SK-N-SH (cell line): Measurements from ENCODE around the gene TNRC6C. TPM values are rescaled to one million over a fixed set of nuclear protein-coding genes. Genes with fewer than 3 reads are reported as not detected.

Source experiments
- CTCF ChIA-PET: fragments of 300-600, 350-600 bp; formaldehyde crosslinking; extraction: SDS; loops from one replicate; lab custom pipeline; 2021; lab: Yijun Ruan, JAX
- POLR2A ChIA-PET: fragments of 350-600 bp; sonication (Branson Sonifier 250); formaldehyde crosslinking; extraction: SDS; loops from one replicate; lab custom pipeline; 2020; ENCODE audit warnings: antibody characterized with exemption, inconsistent platforms; lab: Yijun Ruan, JAX
- DNase-seq: peaks from one replicate; pipeline ENCODE4 v3.0.0; 2012
- H2AFZ ChIP-seq: fragments of 200-600 bp; sonication (generic); 2 replicates; pipeline ENCODE4 v1.8.1; 2016; ENCODE audit warnings: antibody characterized with exemption, mild to moderate bottlenecking, low read depth
- H3F3A ChIP-seq: fragments of 200-600 bp; sonication (generic); replicated peaks from 2 replicates; pipeline ENCODE3; 2016; ENCODE audit warnings: antibody characterized with exemption, mild to moderate bottlenecking; ENCODE audit not compliant: insufficient read depth
- H3K27ac ChIP-seq, 2 experiments: fragments of 200-500 bp in 1 of 2; fragments of 200-600 bp in 1 of 2; sonication (Bioruptor generic) in 1 of 2; sonication (generic), shearing (Covaris generic) in 1 of 2; 2 replicates each; pipeline versions ENCODE4 v1.5.1 to v1.6.1; 2014 to 2016; ENCODE audit warnings: low read depth in 2 of 2, inconsistent platforms in 1 of 2, low read length in 1 of 2, mild to moderate bottlenecking in 1 of 2, mixed read lengths in 1 of 2
- H3K27me3 ChIP-seq: fragments of 200-600 bp; sonication (generic), shearing (Covaris generic); 2 replicates; pipeline ENCODE4 v1.6.1; 2016; ENCODE audit warnings: mixed run types; ENCODE audit not compliant: insufficient read depth
- H3K36me3 ChIP-seq, 2 experiments: fragments of 200-500 bp in 1 of 2; fragments of 200-600 bp in 1 of 2; sonication (Bioruptor generic) in 1 of 2; sonication (generic) in 1 of 2; replicated peaks in 1 of 2; 2 replicates each; pipeline versions ENCODE3 to v1.5.1; 2014 to 2016; ENCODE audit warnings: low read length in 1 of 2, mild to moderate bottlenecking in 1 of 2; ENCODE audit not compliant: insufficient read depth in 2 of 2, control insufficient read depth in 1 of 2
- H3K4me1 ChIP-seq, 2 experiments: fragments of 200-500 bp in 1 of 2; fragments of 200-600 bp in 1 of 2; sonication (Bioruptor generic) in 1 of 2; sonication (generic), shearing (Covaris generic) in 1 of 2; 2 replicates each; pipeline versions ENCODE4 v1.5.1 to v1.6.1; 2014 to 2016; ENCODE audit warnings: low read depth in 1 of 2, low read length in 1 of 2, mixed run types in 1 of 2; ENCODE audit not compliant: insufficient read depth in 2 of 2, control insufficient read depth in 1 of 2
- H3K4me2 ChIP-seq: fragments of 200-600 bp; sonication (generic), shearing (Covaris generic); 2 replicates; pipeline ENCODE4 v1.6.1; 2017; ENCODE audit warnings: mixed run types
- H3K4me3 ChIP-seq, 2 experiments: fragments of 200-500 bp in 1 of 2; fragments of 200-600 bp in 1 of 2; sonication (Bioruptor generic) in 1 of 2; sonication (generic), shearing (Covaris generic) in 1 of 2; 2 replicates each; pipeline versions ENCODE4 v1.5.1 to v1.8.1; 2014 to 2016; ENCODE audit warnings: low read depth in 2 of 2, inconsistent platforms in 1 of 2, low read length in 1 of 2, mild to moderate bottlenecking in 1 of 2, mixed read lengths in 1 of 2, moderate library complexity in 1 of 2
- H3K79me2 ChIP-seq: fragments of 200-600 bp; sonication (generic); 2 replicates; pipeline ENCODE4 v1.8.1; 2017; ENCODE audit warnings: mild to moderate bottlenecking; ENCODE audit not compliant: insufficient read depth
- H3K9ac ChIP-seq: fragments of 200-600 bp; sonication (generic); 2 replicates; pipeline ENCODE4 v1.6.1; 2017; ENCODE audit warnings: mixed run types
- H3K9me2 ChIP-seq: fragments of 200-600 bp; sonication (generic); 2 replicates; pipeline ENCODE4 v1.6.1; 2017; ENCODE audit warnings: mixed run types
- H3K9me3 ChIP-seq: fragments of 200-600 bp; sonication (generic); 2 replicates; pipeline ENCODE4 v1.6.1; 2017; ENCODE audit warnings: mixed run types, mild to moderate bottlenecking, moderate library complexity
- H4K20me1 ChIP-seq: fragments of 200-600 bp; sonication (generic); 2 replicates; pipeline ENCODE4 v1.6.1; 2017; ENCODE audit warnings: mild to moderate bottlenecking, mixed run types; ENCODE audit not compliant: insufficient read depth
- ELF1 ChIP-seq: IDR thresholded peaks from 2 replicates; pipeline ENCODE4 v1.4.0; 2012
- FOXJ3 ChIP-seq: sonication (generic); formaldehyde crosslinking; IDR thresholded peaks from 2 replicates; pipeline ENCODE4 v1.5.1; 2020; ENCODE audit warnings: mild to moderate bottlenecking, missing genetic modification reagents
- GABPA ChIP-seq: IDR thresholded peaks from 2 replicates; pipeline ENCODE4 v1.4.0; 2012; ENCODE audit warnings: low read depth, mild to moderate bottlenecking
- GATA2 ChIP-seq: sonication (generic); formaldehyde crosslinking; IDR thresholded peaks from 2 replicates; pipeline ENCODE4 v1.5.0; 2020; ENCODE audit warnings: mild to moderate bottlenecking, missing genetic modification reagents
- JUND ChIP-seq: IDR thresholded peaks from 2 replicates; pipeline ENCODE4 v1.4.0; 2012
- NFIC ChIP-seq: IDR thresholded peaks from 2 replicates; pipeline ENCODE4 v1.4.0; 2012; ENCODE audit warnings: borderline replicate concordance
- NRF1 ChIP-seq: IDR thresholded peaks from 2 replicates; pipeline ENCODE4 v1.6.1; 2012; ENCODE audit warnings: low read depth, mild to moderate bottlenecking, low read length
- POLR2AphosphoS5 ChIP-seq: IDR thresholded peaks from 2 replicates; pipeline ENCODE4 v1.6.1; 2012; ENCODE audit warnings: low read depth, low read length
- RAD21 ChIP-seq: IDR thresholded peaks from 2 replicates; pipeline ENCODE4 v1.6.1; 2012; ENCODE audit warnings: mild to moderate bottlenecking, low read length
- RCOR1 ChIP-seq: fragments of 150-350 bp; IDR thresholded peaks from 2 replicates; pipeline ENCODE4 v1.6.1; 2017; ENCODE audit warnings: antibody characterized with exemption, low read length
- RFX5 ChIP-seq: IDR thresholded peaks from 2 replicates; pipeline ENCODE4 v1.6.1; 2012; ENCODE audit warnings: mild to moderate bottlenecking, improper control_type of control experiment, low read length
- RXRA ChIP-seq: IDR thresholded peaks from 2 replicates; pipeline ENCODE4 v1.4.0; 2012; ENCODE audit warnings: low read depth, mild to moderate bottlenecking, borderline replicate concordance
- SMC3 ChIP-seq: IDR thresholded peaks from 2 replicates; pipeline ENCODE4 v1.6.1; 2012; ENCODE audit warnings: low read depth, low read length, improper control_type of control experiment
- TCF12 ChIP-seq: IDR thresholded peaks from 2 replicates; pipeline ENCODE4 v1.4.0; 2012
- TEAD4 ChIP-seq: IDR thresholded peaks from 2 replicates; pipeline ENCODE4 v1.4.0; 2012; ENCODE audit warnings: mild to moderate bottlenecking, borderline replicate concordance; ENCODE audit not compliant: insufficient read depth
- WGBS: methylation state at CpG from one replicate; pipeline ENCODE4 v1.1.6; 2017; ENCODE audit warnings: low lambda C conversion rate; 5-methylcytosine and 5-hydroxymethylcytosine counted together
- polyA plus RNA-seq, 3 experiments: library from polyadenylated mRNA; depleted of rRNA; stranded (reverse); fragments of >200 nt; gene quantifications; 2 replicates each; pipeline ENCODE4 v1.2.3, GENCODE V29; 2012
- TF ChIP-seq, protein P1 (sequence below): fragments of 200-600 bp; sonication (generic); IDR thresholded peaks from 2 replicates; pipeline ENCODE4 v1.6.1; 2017; ENCODE audit warnings: antibody characterized with exemption, mild to moderate bottlenecking, moderate library complexity
- TF ChIP-seq, protein P2 (sequence below): fragments of 150-350 bp; IDR thresholded peaks from 2 replicates; pipeline ENCODE4 v1.6.1; 2017; ENCODE audit warnings: antibody characterized with exemption, low read length, low read depth, borderline replicate concordance
- TF ChIP-seq, protein P3 (sequence below): fragments of 150-350 bp; IDR thresholded peaks from 2 replicates; pipeline ENCODE4 v1.6.1; 2016; ENCODE audit warnings: mild to moderate bottlenecking, low read depth, low read length
- TF ChIP-seq, protein P4 (sequence below): IDR thresholded peaks from 2 replicates; pipeline ENCODE4 v1.4.0; 2012; ENCODE audit warnings: low read depth, borderline replicate concordance
- TF ChIP-seq, protein P5 (sequence below): IDR thresholded peaks from 2 replicates; pipeline ENCODE4; 2012

The TNRC6C gene
- polyA plus RNA-seq, 1 of the 3 experiments (the other 2 are of a cell fraction): 2.2 TPM

DNA sequence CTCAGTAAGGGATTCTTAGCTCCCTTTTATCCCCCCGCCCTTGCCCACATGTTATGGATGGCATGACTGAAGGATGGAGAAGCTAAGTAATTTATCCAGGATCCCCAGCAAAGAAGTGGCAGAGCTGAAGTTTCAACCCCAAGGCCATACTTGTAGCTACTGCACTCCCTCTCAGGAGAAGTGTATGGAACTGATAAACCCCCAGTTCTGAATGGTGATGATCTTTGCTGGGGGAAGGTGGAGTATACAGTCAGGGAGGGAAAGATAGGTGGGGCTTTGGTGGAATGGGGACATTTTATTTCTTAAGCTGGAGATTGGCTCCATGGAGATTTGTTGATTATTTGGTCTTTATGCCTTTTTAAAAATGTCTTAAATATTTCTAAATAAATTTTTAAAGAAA, 58.3 kb downstream of the TNRC6C start:
- Histone ChIP-seq H3K27ac (no peak overlapping the region), H3K27me3 (no peaks in the 10 kb centered on the region), H3K4me3 (no peak overlapping the region), H3K9me3 (no peaks in the 10 kb centered on the region), H3K4me1 (peaks cover 0 to 12% of the 10 kb centered on the region in 2 experiments; a peak in 2 of 4 replicates), H3K9ac (no peak overlapping the region), H4K20me1 (no peaks in the 10 kb centered on the region), H3F3A (no peaks in the 10 kb centered on the region), H3K9me2 (no peaks in the 10 kb centered on the region), H3K4me2 (no peak overlapping the region), H3K79me2 (no peaks in the 10 kb centered on the region), H2AFZ (no peak overlapping the region), H3K36me3 (peaks cover 1 to 14% of the 10 kb centered on the region in 2 experiments)
- POLR2A ChIA-PET: interaction anchor here (1.4 kb wide), 1 partner anchor 59 kb away, joined by 4 read pairs; the partner anchor contains the start of gene TNRC6C
- no peak for TF ChIP-seq GATA2 (CRISPR knock-in tag)
- TF ChIP-seq NRF1: no peak
- no peak for TF ChIP-seq RAD21
- no peak for TF ChIP-seq POLR2AphosphoS5
- no peak for TF ChIP-seq TEAD4
- TF ChIP-seq RFX5: no peak
- CTCF ChIA-PET: interaction anchor here (0.7 to 11.1 kb wide), 19 partner anchors 9 to 523 kb away, joined by 3 to 246 read pairs (median 4); no protein-coding TSS in a partner anchor
- DNase-seq: no peak
- WGBS: 76% methylated on average over 1 of the region's 1 CpG

DNA sequence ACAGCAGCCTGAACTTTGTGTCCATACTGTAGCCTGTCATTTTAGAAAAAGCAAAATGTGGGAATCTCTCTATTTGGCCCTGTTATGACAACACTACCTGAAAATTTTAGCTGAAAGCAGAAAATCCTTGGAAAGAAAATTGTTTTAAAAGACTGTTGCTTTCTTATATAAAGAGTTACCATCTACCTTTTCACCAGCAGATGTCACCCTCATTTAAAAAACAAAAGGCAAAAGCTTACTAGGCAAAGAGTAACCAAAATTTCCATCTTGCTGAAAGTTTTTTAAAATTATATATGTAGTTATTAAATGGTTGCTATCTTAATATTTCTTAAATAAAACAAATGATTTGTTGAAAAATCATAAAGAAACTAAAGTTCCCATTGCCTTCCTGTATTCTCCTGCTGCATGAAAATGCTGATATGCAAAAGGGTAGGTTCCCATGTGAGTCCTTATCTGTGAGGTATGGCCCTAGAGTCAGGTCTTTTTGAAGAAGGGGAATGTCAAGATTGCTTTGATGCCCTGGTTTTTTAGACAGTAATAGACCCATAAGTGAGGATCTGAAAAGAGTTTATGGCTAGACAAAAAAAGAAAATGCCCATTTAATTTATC, 61.0 kb downstream of the TNRC6C start:
- TF ChIP-seq, protein P1, sequence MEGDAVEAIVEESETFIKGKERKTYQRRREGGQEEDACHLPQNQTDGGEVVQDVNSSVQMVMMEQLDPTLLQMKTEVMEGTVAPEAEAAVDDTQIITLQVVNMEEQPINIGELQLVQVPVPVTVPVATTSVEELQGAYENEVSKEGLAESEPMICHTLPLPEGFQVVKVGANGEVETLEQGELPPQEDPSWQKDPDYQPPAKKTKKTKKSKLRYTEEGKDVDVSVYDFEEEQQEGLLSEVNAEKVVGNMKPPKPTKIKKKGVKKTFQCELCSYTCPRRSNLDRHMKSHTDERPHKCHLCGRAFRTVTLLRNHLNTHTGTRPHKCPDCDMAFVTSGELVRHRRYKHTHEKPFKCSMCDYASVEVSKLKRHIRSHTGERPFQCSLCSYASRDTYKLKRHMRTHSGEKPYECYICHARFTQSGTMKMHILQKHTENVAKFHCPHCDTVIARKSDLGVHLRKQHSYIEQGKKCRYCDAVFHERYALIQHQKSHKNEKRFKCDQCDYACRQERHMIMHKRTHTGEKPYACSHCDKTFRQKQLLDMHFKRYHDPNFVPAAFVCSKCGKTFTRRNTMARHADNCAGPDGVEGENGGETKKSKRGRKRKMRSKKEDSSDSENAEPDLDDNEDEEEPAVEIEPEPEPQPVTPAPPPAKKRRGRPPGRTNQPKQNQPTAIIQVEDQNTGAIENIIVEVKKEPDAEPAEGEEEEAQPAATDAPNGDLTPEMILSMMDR: peak; percentile 88
- TF ChIP-seq GATA2 (CRISPR knock-in tag) (no peak), FOXJ3 (CRISPR knock-in tag) (no peak), RAD21 (peak; percentile 83), NFIC (no peak), RCOR1 (no peak), RXRA (no peak), SMC3 (peak; percentile 57), ELF1 (no peak), TCF12 (no peak), JUND (no peak), GABPA (no peak)
- TF ChIP-seq, protein P2, sequence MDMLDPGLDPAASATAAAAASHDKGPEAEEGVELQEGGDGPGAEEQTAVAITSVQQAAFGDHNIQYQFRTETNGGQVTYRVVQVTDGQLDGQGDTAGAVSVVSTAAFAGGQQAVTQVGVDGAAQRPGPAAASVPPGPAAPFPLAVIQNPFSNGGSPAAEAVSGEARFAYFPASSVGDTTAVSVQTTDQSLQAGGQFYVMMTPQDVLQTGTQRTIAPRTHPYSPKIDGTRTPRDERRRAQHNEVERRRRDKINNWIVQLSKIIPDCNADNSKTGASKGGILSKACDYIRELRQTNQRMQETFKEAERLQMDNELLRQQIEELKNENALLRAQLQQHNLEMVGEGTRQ: no peak
- TF ChIP-seq, protein P3, sequence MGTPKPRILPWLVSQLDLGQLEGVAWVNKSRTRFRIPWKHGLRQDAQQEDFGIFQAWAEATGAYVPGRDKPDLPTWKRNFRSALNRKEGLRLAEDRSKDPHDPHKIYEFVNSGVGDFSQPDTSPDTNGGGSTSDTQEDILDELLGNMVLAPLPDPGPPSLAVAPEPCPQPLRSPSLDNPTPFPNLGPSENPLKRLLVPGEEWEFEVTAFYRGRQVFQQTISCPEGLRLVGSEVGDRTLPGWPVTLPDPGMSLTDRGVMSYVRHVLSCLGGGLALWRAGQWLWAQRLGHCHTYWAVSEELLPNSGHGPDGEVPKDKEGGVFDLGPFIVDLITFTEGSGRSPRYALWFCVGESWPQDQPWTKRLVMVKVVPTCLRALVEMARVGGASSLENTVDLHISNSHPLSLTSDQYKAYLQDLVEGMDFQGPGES: no peak
- TF ChIP-seq, protein P4, sequence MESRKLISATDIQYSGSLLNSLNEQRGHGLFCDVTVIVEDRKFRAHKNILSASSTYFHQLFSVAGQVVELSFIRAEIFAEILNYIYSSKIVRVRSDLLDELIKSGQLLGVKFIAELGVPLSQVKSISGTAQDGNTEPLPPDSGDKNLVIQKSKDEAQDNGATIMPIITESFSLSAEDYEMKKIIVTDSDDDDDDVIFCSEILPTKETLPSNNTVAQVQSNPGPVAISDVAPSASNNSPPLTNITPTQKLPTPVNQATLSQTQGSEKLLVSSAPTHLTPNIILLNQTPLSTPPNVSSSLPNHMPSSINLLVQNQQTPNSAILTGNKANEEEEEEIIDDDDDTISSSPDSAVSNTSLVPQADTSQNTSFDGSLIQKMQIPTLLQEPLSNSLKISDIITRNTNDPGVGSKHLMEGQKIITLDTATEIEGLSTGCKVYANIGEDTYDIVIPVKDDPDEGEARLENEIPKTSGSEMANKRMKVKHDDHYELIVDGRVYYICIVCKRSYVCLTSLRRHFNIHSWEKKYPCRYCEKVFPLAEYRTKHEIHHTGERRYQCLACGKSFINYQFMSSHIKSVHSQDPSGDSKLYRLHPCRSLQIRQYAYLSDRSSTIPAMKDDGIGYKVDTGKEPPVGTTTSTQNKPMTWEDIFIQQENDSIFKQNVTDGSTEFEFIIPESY: no peak
- TF ChIP-seq, protein P5, sequence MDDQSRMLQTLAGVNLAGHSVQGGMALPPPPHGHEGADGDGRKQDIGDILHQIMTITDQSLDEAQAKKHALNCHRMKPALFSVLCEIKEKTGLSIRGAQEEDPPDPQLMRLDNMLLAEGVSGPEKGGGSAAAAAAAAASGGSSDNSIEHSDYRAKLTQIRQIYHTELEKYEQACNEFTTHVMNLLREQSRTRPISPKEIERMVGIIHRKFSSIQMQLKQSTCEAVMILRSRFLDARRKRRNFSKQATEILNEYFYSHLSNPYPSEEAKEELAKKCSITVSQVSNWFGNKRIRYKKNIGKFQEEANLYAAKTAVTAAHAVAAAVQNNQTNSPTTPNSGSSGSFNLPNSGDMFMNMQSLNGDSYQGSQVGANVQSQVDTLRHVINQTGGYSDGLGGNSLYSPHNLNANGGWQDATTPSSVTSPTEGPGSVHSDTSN: no peak
- Histone ChIP-seq H3K9me2 (no peaks in the 10 kb centered on the region), H3K4me2 (no peak overlapping the region), H3K36me3 (peaks cover 0 to 6% of the 10 kb centered on the region in 2 experiments), H3K27me3 (no peaks in the 10 kb centered on the region), H4K20me1 (no peaks in the 10 kb centered on the region), H3K79me2 (no peaks in the 10 kb centered on the region), H3F3A (peaks cover 6% of the 10 kb centered on the region), H3K27ac (no peak overlapping the region), H3K9ac (no peak overlapping the region), H3K4me3 (no peak overlapping the region), H2AFZ (no peak overlapping the region), H3K9me3 (no peaks in the 10 kb centered on the region), H3K4me1 (peaks cover 0 to 9% of the 10 kb centered on the region in 2 experiments; a peak in 2 of 4 replicates)
- CTCF ChIA-PET: interaction anchor here (0.5 to 11.1 kb wide), 87 partner anchors 8 to 688 kb away, joined by 3 to 246 read pairs (median 4); partner anchors contain the start of genes TK1, TMC8 and TNRC6C
- POLR2A ChIA-PET: interaction anchor here (0.9 to 1.9 kb wide), 2 partner anchors 22 to 61 kb away, joined by 3 to 5 read pairs; partner anchors contain the start of gene TNRC6C
- DNase-seq: peak; percentile 40
